22Rv1 (cell line): Measurements from ENCODE around the gene SOSTDC1.

Experiments
- CTCF ChIP-seq: fragments of 450-650 bp; IDR thresholded peaks from 2 replicates; pipeline ENCODE4 v1.5.1; 2017; ENCODE audit warnings: mild to moderate bottlenecking
- ZFX ChIP-seq: fragments of 450-650 bp; IDR thresholded peaks from 2 replicates; pipeline ENCODE4 v1.6.1; 2017; ENCODE audit warnings: antibody characterized with exemption, borderline replicate concordance

DNA sequence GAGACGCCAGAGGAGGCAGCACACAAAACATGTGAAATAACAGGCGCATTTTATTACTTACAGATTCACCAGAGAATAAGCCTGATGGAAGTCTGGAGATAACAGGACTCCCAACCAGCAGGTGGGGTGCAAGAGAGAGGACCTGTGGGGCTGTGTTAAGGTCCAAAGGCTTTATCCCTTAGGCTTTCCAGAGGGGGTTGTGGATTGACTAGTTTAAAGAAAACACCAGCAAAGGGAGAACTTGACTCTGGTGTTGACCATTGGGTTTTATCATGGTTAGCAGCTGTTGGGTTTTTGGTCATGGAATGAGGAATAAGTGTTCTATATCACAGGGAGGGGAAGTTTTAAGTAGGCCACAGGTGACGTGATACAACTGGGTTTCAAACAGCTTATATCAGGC lies 42.6 kb downstream of the SOSTDC1 start:
- TF ChIP-seq CTCF = no peak
- TF ChIP-seq ZFX = no peak
